ENCODE results near the gene ZAR1. TPM values are rescaled to one million over a fixed set of nuclear protein-coding genes. Genes with fewer than 3 reads are reported as not detected.

The ZAR1 gene
- total and polyA plus RNA-seq, 7 donors: not detected

DNA sequence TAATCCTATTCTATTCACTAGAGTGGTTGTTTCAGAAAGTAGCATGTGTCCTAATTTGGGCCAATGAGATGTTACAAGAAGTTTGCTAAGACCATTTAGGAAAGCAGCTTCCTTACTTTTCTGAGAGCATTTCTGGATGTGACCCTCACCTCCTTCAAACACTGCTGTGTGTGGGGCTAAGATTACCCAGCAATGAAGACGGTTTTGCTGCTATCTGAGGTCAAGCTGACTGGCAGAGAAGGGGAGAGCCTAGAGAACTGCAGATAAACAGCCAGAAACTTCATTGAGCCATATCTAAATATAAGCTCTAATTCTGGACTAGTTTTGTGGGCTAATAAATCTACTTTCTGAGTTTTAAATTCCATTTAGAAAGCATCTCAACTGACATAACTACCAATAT, 36.4 kb downstream of the ZAR1 start:
- no peaks in the 10 kb centered on the region for H3K27me3 ChIP-seq
- TF ChIP-seq EP300 (IDR thresholded peaks at IDR 0.05) (no peak), POLR2AphosphoS5 (IDR thresholded peaks at IDR 0.05) (no peak), CTCF (IDR thresholded peaks at IDR 0.05) (no peak), POLR2A (IDR thresholded peaks at IDR 0.05) (no peak)
- intact Hi-C loops (cut with DNase I): no loop called here
- no peaks in the 10 kb centered on the region for H3K4me1 ChIP-seq
- H3K9me3 ChIP-seq: no peaks in the 10 kb centered on the region
- DNase-seq: no peak
- peaks cover 9 to 100% (median 49%) of the 10 kb centered on the region in 4 donors for H3K36me3 ChIP-seq
- WGBS, 2 donors: 92 to 95% methylated on average over 1 of the region's 1 CpG
- H3K4me3 ChIP-seq: no peak overlapping the region
- H3K27ac ChIP-seq: no peak overlapping the region

DNA sequence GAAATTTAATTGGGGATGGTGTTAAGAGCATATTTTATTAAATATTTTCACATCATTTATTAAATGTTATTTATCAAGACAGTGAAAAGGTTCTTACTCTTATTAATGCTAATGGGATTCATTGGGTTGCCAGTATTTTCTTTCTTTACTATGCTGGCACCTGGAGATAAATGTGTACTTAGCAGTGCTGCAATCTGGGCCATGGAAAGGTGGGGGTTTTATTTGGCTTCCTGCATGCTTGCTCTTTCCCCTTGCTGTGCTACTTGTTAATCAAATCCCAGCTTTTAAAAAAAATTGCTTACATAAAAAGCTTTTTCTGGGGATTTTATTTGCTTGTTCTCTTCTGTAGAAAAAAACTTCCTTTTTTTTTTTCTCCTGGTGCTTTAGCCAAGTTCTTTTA, 48.3 kb downstream of the ZAR1 start:
- Histone ChIP-seq H3K9me3 (no peaks in the 10 kb centered on the region), H3K27me3 (no peaks in the 10 kb centered on the region), H3K36me3 (peaks cover 8 to 74% (median 26%) of the 10 kb centered on the region in 4 donors), H3K4me1 (no peaks in the 10 kb centered on the region), H3K4me3 (no peak overlapping the region), H3K27ac (no peak overlapping the region)
- intact Hi-C loops (cut with DNase I): no loop called here
- TF ChIP-seq EP300 (IDR thresholded peaks at IDR 0.05) (no peak), POLR2A (IDR thresholded peaks at IDR 0.05) (no peak), POLR2AphosphoS5 (IDR thresholded peaks at IDR 0.05) (no peak), CTCF (IDR thresholded peaks at IDR 0.05) (no peak)
- DNase-seq: no peak

DNA sequence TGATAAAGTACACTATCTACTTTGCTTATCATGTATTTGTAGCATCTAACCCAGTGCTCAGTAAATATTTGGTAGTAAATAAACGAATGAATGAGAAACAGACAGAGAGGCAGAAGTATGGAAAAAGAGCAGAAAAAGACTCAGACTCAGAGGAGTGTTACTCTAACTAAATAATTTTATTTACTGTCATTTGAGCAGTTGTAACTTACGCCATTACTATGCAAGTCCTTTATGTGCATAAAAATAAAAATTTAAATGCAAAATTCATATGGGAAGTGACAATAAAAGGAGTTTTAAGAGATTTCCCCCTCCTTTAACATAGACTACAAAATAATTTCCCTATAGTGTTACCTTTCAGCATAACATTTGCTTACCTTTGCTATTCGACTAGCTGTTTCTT, 49.5 kb downstream of the ZAR1 start:
- peaks cover 13 to 74% (median 27%) of the 10 kb centered on the region in 4 donors for H3K36me3 ChIP-seq
- H3K4me3 ChIP-seq: no peak overlapping the region
- no peaks in the 10 kb centered on the region for H3K9me3 ChIP-seq
- WGBS, 2 donors: 82 to 89% methylated on average over 3 of the region's 3 CpGs
- no peaks in the 10 kb centered on the region for H3K4me1 ChIP-seq
- H3K27ac ChIP-seq: no peak overlapping the region
- no peak for TF ChIP-seq POLR2A (IDR thresholded peaks at IDR 0.05)
- no peak for TF ChIP-seq POLR2AphosphoS5 (IDR thresholded peaks at IDR 0.05)
- no peak for TF ChIP-seq CTCF (IDR thresholded peaks at IDR 0.05)
- no peak for TF ChIP-seq EP300 (IDR thresholded peaks at IDR 0.05)
- no peaks in the 10 kb centered on the region for H3K27me3 ChIP-seq
- DNase-seq: no peak
- intact Hi-C loops (cut with DNase I): no loop called here

DNA sequence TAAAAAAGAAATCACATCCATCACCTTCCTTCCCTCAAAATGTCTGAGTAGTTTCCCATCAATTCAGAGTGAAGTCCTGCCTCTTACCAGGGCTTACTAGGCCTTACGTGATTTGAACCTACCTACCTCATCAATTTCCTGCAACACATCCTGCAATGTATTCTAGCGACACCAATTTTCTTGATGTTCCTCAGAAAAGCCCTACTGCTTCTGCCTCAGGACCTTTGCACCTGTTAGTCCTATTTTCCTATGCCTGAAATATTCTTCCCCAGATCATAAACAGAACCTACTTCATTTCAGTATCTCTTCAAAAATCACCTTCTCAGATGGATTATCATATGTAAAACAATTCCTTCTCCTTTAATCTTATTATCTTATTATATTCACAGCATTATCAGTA, 52.8 kb downstream of the ZAR1 start:
- Histone ChIP-seq H3K4me1 (no peaks in the 10 kb centered on the region), H3K9me3 (no peaks in the 10 kb centered on the region), H3K27ac (no peak overlapping the region), H3K4me3 (no peak overlapping the region), H3K27me3 (no peaks in the 10 kb centered on the region), H3K36me3 (peaks cover 15 to 85% (median 38%) of the 10 kb centered on the region in 4 donors)
- DNase-seq: no peak
- intact Hi-C loops (cut with DNase I): no loop called here
- WGBS, 2 donors: 96% methylated on average over 2 of the region's 2 CpGs
- TF ChIP-seq EP300 (IDR thresholded peaks at IDR 0.05) (no peak), POLR2A (IDR thresholded peaks at IDR 0.05) (no peak), POLR2AphosphoS5 (IDR thresholded peaks at IDR 0.05) (no peak), CTCF (IDR thresholded peaks at IDR 0.05) (no peak)

GRCh38 chr4:48543796-48544195, 53.7 kb downstream of the ZAR1 start:
- no peaks in the 10 kb centered on the region for H3K27me3 ChIP-seq
- intact Hi-C loops (cut with DNase I): no loop called here
- peaks cover 15 to 94% (median 44%) of the 10 kb centered on the region in 4 donors for H3K36me3 ChIP-seq
- DNase-seq: no peak
- H3K4me3 ChIP-seq: no peak overlapping the region
- TF ChIP-seq POLR2A (IDR thresholded peaks at IDR 0.05): no peak
- no peak for TF ChIP-seq CTCF (IDR thresholded peaks at IDR 0.05)
- no peak for TF ChIP-seq POLR2AphosphoS5 (IDR thresholded peaks at IDR 0.05)
- no peak for TF ChIP-seq EP300 (IDR thresholded peaks at IDR 0.05)
- H3K27ac ChIP-seq: no peak overlapping the region
- no peaks in the 10 kb centered on the region for H3K9me3 ChIP-seq
- 79 to 83% methylated on average over 3 of the region's 3 CpGs for WGBS, 2 donors
- H3K4me1 ChIP-seq: no peaks in the 10 kb centered on the region

All from sigmoid colon (tissue), 7 donors.